Endothelial cell of umbilical vein (primary cell): Measurements from ENCODE around the gene ZIC5. TPM values are rescaled to one million over a fixed set of nuclear protein-coding genes. Genes with fewer than 3 reads are reported as not detected.

ENCODE experiments used
- BruUV-seq: library from RNA; stranded (reverse); fragments of 400-500 nt; replicated peaks from 2 replicates; lab custom pipeline; 2021; lab: Mats Ljungman, UMichigan
- CTCF ChIA-PET: fragments of 300-600, 350-600 bp; sonication (Branson Sonifier 250); formaldehyde crosslinking; loops from one replicate; lab custom pipeline; 2021; ENCODE audit warnings: antibody characterized with exemption, inconsistent platforms; lab: Charles Lee
- POLR2A ChIA-PET: fragments of 300-600, 350-600 bp; sonication (Branson Sonifier 250); formaldehyde crosslinking; loops from one replicate; lab custom pipeline; 2021; ENCODE audit warnings: antibody characterized with exemption, inconsistent platforms; lab: Charles Lee
- DNase-seq: peaks from one replicate; pipeline ENCODE4 v3.0.0-alpha.2; 2011; ENCODE audit warnings: low read depth, low spot score
- FAIRE-seq: peaks from 2 replicates; lab custom pipeline; 2011; peaks lifted over from hg19 to GRCh38; lab: Jason Lieb, UNC
- H2AFZ ChIP-seq: 2 replicates; pipeline ENCODE4 v1.6.0; 2012; ENCODE audit warnings: low read depth, low read length, control low read depth, inconsistent platforms
- H3K27ac ChIP-seq: 2 replicates; pipeline ENCODE4 v1.5.1; 2011; ENCODE audit warnings: low read depth, mild to moderate bottlenecking, control low read depth, low read length, moderate library complexity; ENCODE audit not compliant: insufficient read depth
- H3K27me3 ChIP-seq, 2 experiments: 2 replicates each; pipeline versions ENCODE4 v1.6.0 to v1.6.1; 2011; ENCODE audit warnings: low read length in 2 of 2, mixed read lengths in 1 of 2; ENCODE audit not compliant: control insufficient read depth in 2 of 2, insufficient read depth in 2 of 2
- H3K36me3 ChIP-seq, 2 experiments: 2 replicates in 1 of 2; 3 replicates in 1 of 2; pipeline ENCODE4 v1.5.1; 2011; ENCODE audit warnings: low read length in 2 of 2, mild to moderate bottlenecking in 1 of 2, moderate library complexity in 1 of 2; ENCODE audit not compliant: control insufficient read depth in 2 of 2, insufficient read depth in 2 of 2; ENCODE audit errors: extremely low read depth in 1 of 2
- H3K4me1 ChIP-seq: 3 replicates; pipeline ENCODE4 v1.5.1; 2011; ENCODE audit warnings: mild to moderate bottlenecking, low read length; ENCODE audit not compliant: control insufficient read depth, insufficient read depth; ENCODE audit errors: extremely low read depth
- H3K4me2 ChIP-seq: 2 replicates; pipeline ENCODE4 v1.6.1; 2011; ENCODE audit warnings: low read length, control low read depth, mixed read lengths; ENCODE audit not compliant: insufficient read depth
- H3K4me3 ChIP-seq, 3 experiments: fragments of 200-600 bp in 1 of 3; sonication (generic), shearing (Covaris generic) in 1 of 3; replicated peaks in 1 of 3; 2 replicates each; pipeline ENCODE4 v1.5.1; 2011 to 2016; ENCODE audit warnings: control low read depth in 3 of 3, low read length in 3 of 3, mild to moderate bottlenecking in 2 of 3, inconsistent platforms in 1 of 3, low read depth in 1 of 3, moderate library complexity in 1 of 3; ENCODE audit not compliant: insufficient read depth in 1 of 3
- H3K79me2 ChIP-seq: 2 replicates; pipeline ENCODE4 v1.6.0; 2012; ENCODE audit warnings: low read length, inconsistent platforms; ENCODE audit not compliant: control insufficient read depth, insufficient read depth
- H3K9ac ChIP-seq: replicated peaks from 2 replicates; pipeline ENCODE3; 2011; ENCODE audit warnings: low read length, control low read depth; ENCODE audit not compliant: insufficient read depth; ENCODE audit errors: extremely low read depth
- H3K9me1 ChIP-seq: replicated peaks from 3 replicates; pipeline ENCODE4 v1.6.0; 2011; ENCODE audit warnings: mild to moderate bottlenecking, low read length; ENCODE audit not compliant: control insufficient read depth, insufficient read depth; ENCODE audit errors: extremely low read depth
- H3K9me3 ChIP-seq: replicated peaks from 2 replicates; pipeline ENCODE4 v1.5.1; 2012; ENCODE audit warnings: low read length, inconsistent platforms; ENCODE audit not compliant: control insufficient read depth, insufficient read depth
- H4K20me1 ChIP-seq: replicated peaks from 2 replicates; pipeline ENCODE3; 2011; ENCODE audit warnings: mild to moderate bottlenecking, low read length; ENCODE audit not compliant: control insufficient read depth, insufficient read depth; ENCODE audit errors: extremely low read depth
- EZH2 ChIP-seq: IDR thresholded peaks from 2 replicates; pipeline ENCODE4 v1.6.1; 2012; ENCODE audit warnings: borderline replicate concordance, low read depth, mild to moderate bottlenecking, moderate library complexity, low read length, inconsistent platforms; ENCODE audit not compliant: severe bottlenecking
- FOS ChIP-seq: IDR thresholded peaks from 2 replicates; pipeline ENCODE4 v1.6.1; 2011; ENCODE audit warnings: mild to moderate bottlenecking, low read length, moderate library complexity, borderline replicate concordance; ENCODE audit not compliant: insufficient read depth
- MAX ChIP-seq: IDR thresholded peaks from 2 replicates; pipeline ENCODE4 v1.6.1; 2011; ENCODE audit not compliant: insufficient read depth, insufficient read length
- dilution Hi-C: fragments of 300-500 bp; cut with MboI; formaldehyde crosslinking; loops from one replicate; pipeline ENCODE4 v1.15.0; 2019; ENCODE audit warnings: low sequenced_read_pairs; ENCODE audit not compliant: extremely low pct_ligation_motif_present
- intact Hi-C: fragments of 100-400 bp; cut with micrococcal nuclease; formaldehyde crosslinking; loops from one replicate; pipeline ENCODE4 v1.10.0; 2022
- polyA plus RNA-seq, 4 experiments: library from polyadenylated mRNA; depleted of rRNA in 3 of 4; stranded (reverse) in 3 of 4; unstranded in 1 of 4; fragments of >200 nt; gene quantifications; 2 replicates each; pipeline versions ENCODE4 v1.2.1 to v1.2.3, GENCODE V29; 2011 to 2012; ENCODE audit warnings: missing spikeins in 1 of 4
- total RNA-seq: library from RNA; stranded (reverse); gene quantifications from 2 replicates; pipeline ENCODE4 v1.2.3, GENCODE V29; 2021

Gene ZIC5
- total and polyA plus RNA-seq, 2 donors (not counting 3 experiments of a cell fraction or from before 2014, with no cell fraction given) = not detected

GRCh38 chr13:99975626-99976025 is 4.1 kb upstream of the ZIC5 start:
- Histone ChIP-seq H3K27ac (no peak overlapping the region), H3K27me3 (peaks cover 85 to 96% of the 10 kb centered on the region in 2 experiments), H3K9ac (no peak overlapping the region), H4K20me1 (peaks cover 3% of the 10 kb centered on the region), H3K4me3 (no peak overlapping the region), H3K79me2 (no peaks in the 10 kb centered on the region), H3K9me1 (no peaks in the 10 kb centered on the region), H3K36me3 (no peaks in the 10 kb centered on the region), H3K4me1 (peaks cover 5% of the 10 kb centered on the region), H2AFZ (no peak overlapping the region), H3K9me3 (no peaks in the 10 kb centered on the region), H3K4me2 (no peak overlapping the region)
- intact Hi-C loops = loop anchor here (10.0 kb wide), 1 partner anchor 699 kb away; the partner anchor contains the start of gene TMTC4
- dilution Hi-C loops = no loop called here
- DNase-seq = no peak
- ChIA-PET POLR2A (no interaction called here), CTCF (interaction anchor here (2.9 kb wide), 1 partner anchor 260 kb away, joined by 14 read pairs; no protein-coding TSS in a partner anchor)
- no TSS peak for BruUV-seq
- FAIRE-seq = no peak
- TF ChIP-seq FOS (no peak), EZH2 (peak; percentile 10)

DNA sequence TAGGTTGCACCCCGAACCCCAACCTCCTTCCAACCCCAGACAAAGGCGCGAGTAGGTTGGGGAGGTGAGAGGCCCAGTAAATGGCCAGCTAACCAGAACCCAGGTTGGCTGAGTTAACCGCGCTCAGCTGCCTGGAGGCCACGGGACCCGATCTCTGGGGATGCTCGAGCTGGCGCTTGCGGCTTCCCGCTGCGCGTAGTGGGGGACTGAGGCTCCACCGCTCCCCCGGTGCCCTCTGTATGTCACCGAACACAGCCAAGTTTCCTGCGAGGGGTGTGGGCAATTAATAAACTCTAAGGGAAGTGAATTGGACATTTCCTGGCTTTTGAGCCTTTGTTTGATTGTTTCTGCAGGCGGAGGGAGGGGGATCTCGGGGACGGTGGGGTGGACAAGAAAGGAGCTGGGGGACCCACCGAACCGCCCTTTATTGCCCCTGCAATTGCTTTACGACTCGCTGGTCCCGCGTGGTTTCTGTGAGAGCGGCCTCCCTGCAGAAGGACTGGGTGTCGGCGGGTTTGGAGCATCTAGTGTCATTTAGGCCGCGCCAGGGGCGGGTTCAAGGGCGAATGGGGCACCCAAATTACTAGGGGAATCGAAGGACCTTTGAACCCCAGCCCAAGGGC is 3.5 kb upstream of the ZIC5 start:
- FAIRE-seq = no peak
- intact Hi-C loops = loop anchor here (1.0 to 10.0 kb wide), 2 partner anchors 8 to 700 kb away; partner anchors contain the start of gene TMTC4

More for the DNA sequence above, 3.5 kb upstream of the ZIC5 start:
- Histone ChIP-seq H3K36me3 (no peaks in the 10 kb centered on the region), H4K20me1 (peaks cover 3% of the 10 kb centered on the region), H3K27me3 (peaks cover 85 to 97% of the 10 kb centered on the region in 2 experiments), H3K9me1 (no peaks in the 10 kb centered on the region), H3K27ac (no peak overlapping the region), H3K79me2 (no peaks in the 10 kb centered on the region), H3K4me2 (no peak overlapping the region), H2AFZ (no peak overlapping the region), H3K4me1 (peaks cover 1% of the 10 kb centered on the region), H3K9ac (no peak overlapping the region), H3K4me3 (no peak overlapping the region), H3K9me3 (no peaks in the 10 kb centered on the region)
- POLR2A ChIA-PET = no interaction called here
- TF ChIP-seq EZH2 (peak; percentile 66), MAX (no peak)
- BruUV-seq = no TSS peak
- dilution Hi-C loops = no loop called here
- CTCF ChIA-PET = interaction anchor here (0.6 to 2.9 kb wide), 2 partner anchors 10 to 260 kb away, joined by 3 to 14 read pairs; no protein-coding TSS in a partner anchor
- no peak for DNase-seq
